Mesodermal cell (in vitro differentiated cells): ENCODE data around the gene DLGAP1.
"Not testable (repeated sequence)": the region's sequence is repeated elsewhere in the genome, so short reads cannot be mapped to it uniquely, and the experiment has no call there.

ENCODE experiments used
- H3K27ac ChIP-seq: 2 replicates; pipeline ENCODE4 v1.7.0; 2013; ENCODE audit warnings: mild to moderate bottlenecking, low read depth, low read length, moderate library complexity; ENCODE audit not compliant: severe bottlenecking
- H3K36me3 ChIP-seq: 2 replicates; pipeline ENCODE4 v1.7.1; 2013; ENCODE audit warnings: mild to moderate bottlenecking, low read length, moderate library complexity; ENCODE audit not compliant: control insufficient read depth, insufficient read depth
- H3K4me1 ChIP-seq: one replicate; pipeline ENCODE4 v1.7.1; 2013; ENCODE audit warnings: mild to moderate bottlenecking, low read length; ENCODE audit not compliant: insufficient read depth, control insufficient read depth, poor library complexity, severe bottlenecking
- H3K4me3 ChIP-seq: 2 replicates; pipeline ENCODE4 v1.7.0; 2013; ENCODE audit warnings: low read length, control low read depth, mild to moderate bottlenecking; ENCODE audit not compliant: insufficient read depth, poor library complexity, severe bottlenecking; ENCODE audit errors: extremely low read depth
- H3K9me3 ChIP-seq: 2 replicates; pipeline ENCODE4 v1.7.1; 2013; ENCODE audit warnings: mild to moderate bottlenecking, low read length, moderate library complexity; ENCODE audit not compliant: control insufficient read depth
- WGBS, 2 experiments: methylation state at CpG; one replicate each; pipeline ENCODE4 v1.1.5; 2013; ENCODE audit warnings: missing lambda C conversion rate in 2 of 2; ENCODE audit not compliant: insufficient coverage in 2 of 2; 5-methylcytosine and 5-hydroxymethylcytosine counted together

DLGAP1 gene

GRCh38 chr18:4040391-4041092 lies 414.6 kb downstream of the DLGAP1 start:
- Histone ChIP-seq H3K27ac (no peak overlapping the region), H3K9me3 (no peaks in the 10 kb centered on the region), H3K36me3 (no peaks in the 10 kb centered on the region), H3K4me1 (no peaks in the 10 kb centered on the region), H3K4me3 (no peak overlapping the region)
- WGBS, 2 experiments = 87 to 90% methylated on average over 4 to 6 of the region's 7 CpGs

DNA sequence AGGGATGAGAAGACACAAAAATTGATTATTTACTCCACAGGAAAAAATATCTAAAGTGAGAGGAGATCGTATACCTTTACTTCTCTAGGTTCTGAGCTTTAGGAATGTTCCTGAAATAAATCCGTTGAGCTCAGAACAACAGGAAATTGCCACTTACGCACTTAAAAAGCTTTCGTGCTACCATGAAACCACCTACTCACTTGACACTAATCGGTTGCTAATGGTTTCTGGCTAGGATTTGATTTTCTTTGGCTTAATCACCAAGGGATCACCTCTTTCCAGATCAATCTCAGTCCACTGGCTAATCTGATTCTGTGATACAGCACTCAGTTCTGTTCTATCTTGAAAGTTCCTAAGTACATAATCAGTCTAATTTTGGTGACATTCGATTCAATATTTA lies 419.6 kb downstream of the DLGAP1 start:
- 60 to 78% methylated on average over 3 to 4 of the region's 6 CpGs for WGBS, 2 experiments
- Histone ChIP-seq H3K4me1 (no peaks in the 10 kb centered on the region), H3K36me3 (no peaks in the 10 kb centered on the region), H3K27ac (no peak overlapping the region), H3K4me3 (no peak overlapping the region), H3K9me3 (no peaks in the 10 kb centered on the region)

- H3K4me3 ChIP-seq, H3K4me1 ChIP-seq, H3K27ac ChIP-seq, H3K36me3 ChIP-seq, H3K9me3 ChIP-seq: not testable (repeated sequence)
- 95 to 100% methylated on average over 1 to 2 of the region's 4 CpGs for WGBS, 2 experiments
Observed at GRCh38 chr18:4034815-4035214, 420.3 kb downstream of the DLGAP1 start.

GRCh38 chr18:4026542-4026941 lies 428.6 kb downstream of the DLGAP1 start:
- Histone ChIP-seq H3K4me3 (no peak overlapping the region), H3K4me1 (no peaks in the 10 kb centered on the region), H3K27ac (no peak overlapping the region), H3K9me3 (no peaks in the 10 kb centered on the region), H3K36me3 (no peaks in the 10 kb centered on the region)
- 80 to 86% methylated on average over 1 of the region's 1 CpG for WGBS, 2 experiments

DNA sequence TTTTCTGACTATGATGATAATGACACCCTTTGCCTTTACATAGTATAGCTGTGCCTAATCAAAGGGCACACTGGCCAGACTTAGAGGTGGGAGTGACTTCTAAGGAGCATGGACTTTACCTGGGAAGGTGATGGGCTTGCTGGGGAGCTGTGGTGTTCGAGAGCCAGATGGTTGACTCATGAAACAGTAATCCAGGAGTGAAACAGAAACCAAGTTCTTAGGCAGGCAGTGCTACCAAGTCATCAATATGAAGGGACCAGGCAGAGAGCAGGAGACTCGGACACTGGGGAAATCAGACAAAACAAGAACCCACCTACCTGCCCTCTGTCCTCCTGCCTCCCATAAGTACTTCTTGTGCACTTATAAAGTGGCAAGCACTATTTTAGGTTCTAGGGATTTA lies 430.4 kb downstream of the DLGAP1 start:
- no peaks in the 10 kb centered on the region for H3K4me1 ChIP-seq
- no peak overlapping the region for H3K4me3 ChIP-seq
- WGBS, 2 experiments = 81 to 90% methylated on average over 2 of the region's 2 CpGs
- no peaks in the 10 kb centered on the region for H3K36me3 ChIP-seq
- H3K9me3 ChIP-seq = no peaks in the 10 kb centered on the region
- no peak overlapping the region for H3K27ac ChIP-seq

DNA sequence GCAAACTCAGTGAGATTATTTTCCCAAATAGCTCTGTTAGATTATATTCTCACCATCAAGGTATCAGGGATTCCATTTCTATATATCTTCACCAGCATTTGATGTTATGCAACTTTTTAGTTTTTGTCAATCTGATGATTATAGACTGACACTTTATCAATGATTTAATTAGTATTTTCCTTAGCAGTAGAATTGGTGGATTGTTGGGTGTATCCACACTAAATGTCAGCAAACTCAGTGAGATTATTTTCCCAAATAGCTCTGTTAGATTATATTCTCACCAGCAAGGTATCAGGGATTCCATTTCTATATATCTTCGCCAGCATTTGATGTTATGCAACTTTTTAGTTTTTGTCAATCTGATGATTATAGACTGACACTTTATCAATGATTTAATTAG lies 432.4 kb downstream of the DLGAP1 start:
- not testable (repeated sequence) for H3K36me3 ChIP-seq, H3K27ac ChIP-seq, H3K4me3 ChIP-seq, H3K9me3 ChIP-seq, H3K4me1 ChIP-seq
- WGBS, 2 experiments = no CpG with 5 or more reads among the region's 1 CpG

- WGBS, 2 experiments = 75 to 100% methylated on average over 2 to 3 of the region's 5 CpGs
- H3K36me3 ChIP-seq = no peaks in the 10 kb centered on the region
- H3K9me3 ChIP-seq = no peaks in the 10 kb centered on the region
- no peaks in the 10 kb centered on the region for H3K4me1 ChIP-seq
- no peak overlapping the region for H3K27ac ChIP-seq
- H3K4me3 ChIP-seq = no peak overlapping the region
Observed at GRCh38 chr18:4020026-4020425, 435.1 kb downstream of the DLGAP1 start.

DNA sequence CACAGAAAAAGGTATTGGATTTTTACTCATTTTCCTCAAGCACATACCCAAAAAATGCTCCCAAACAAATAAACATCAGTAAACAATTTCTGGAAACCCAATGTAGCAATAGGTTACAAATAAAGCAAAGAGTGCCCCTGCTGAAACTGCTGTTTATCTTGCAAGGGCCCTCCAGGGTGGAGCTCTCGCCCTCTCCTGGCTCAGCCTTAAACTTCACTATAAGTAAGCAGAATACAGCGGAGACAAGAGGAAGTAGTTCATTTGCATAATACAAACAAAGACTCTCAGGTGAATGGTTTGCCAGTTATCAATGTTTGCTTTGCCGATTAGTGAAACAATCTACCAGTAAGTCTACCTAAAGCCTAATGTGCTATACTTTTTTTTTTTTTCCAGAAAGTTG lies 437.6 kb downstream of the DLGAP1 start:
- no peak overlapping the region for H3K4me3 ChIP-seq
- H3K4me1 ChIP-seq = no peaks in the 10 kb centered on the region
- H3K9me3 ChIP-seq = no peaks in the 10 kb centered on the region
- no peak overlapping the region for H3K27ac ChIP-seq
- no peaks in the 10 kb centered on the region for H3K36me3 ChIP-seq
- WGBS, 2 experiments = 33% methylated on average over 1 of the region's 3 CpGs; no CpG with 5 or more reads in 1 of the 2 experiments

- Histone ChIP-seq H3K27ac (no peak overlapping the region), H3K4me1 (no peaks in the 10 kb centered on the region), H3K36me3 (no peaks in the 10 kb centered on the region), H3K4me3 (no peak overlapping the region), H3K9me3 (no peaks in the 10 kb centered on the region)
- WGBS, 2 experiments = 85 to 100% methylated on average over 1 to 2 of the region's 4 CpGs
Observed at GRCh38 chr18:4016391-4017049, 438.6 kb downstream of the DLGAP1 start.

GRCh38 chr18:4007846-4008245 lies 447.3 kb downstream of the DLGAP1 start:
- Histone ChIP-seq H3K4me3 (no peak overlapping the region), H3K4me1 (peaks cover 4% of the 10 kb centered on the region), H3K27ac (no peak overlapping the region), H3K9me3 (no peaks in the 10 kb centered on the region), H3K36me3 (no peaks in the 10 kb centered on the region)

- Histone ChIP-seq H3K4me3 (no peak overlapping the region), H3K27ac (no peak overlapping the region), H3K4me1 (peaks cover 4% of the 10 kb centered on the region), H3K36me3 (no peaks in the 10 kb centered on the region), H3K9me3 (no peaks in the 10 kb centered on the region)
- 50 to 59% methylated on average over 4 to 5 of the region's 8 CpGs for WGBS, 2 experiments
Observed at GRCh38 chr18:4004183-4004829, 450.8 kb downstream of the DLGAP1 start.
